Measurements from ENCODE around the gene GFAP.

- TF ChIP-seq AR (CRISPR knock-in tag; IDR thresholded peaks at IDR 0.05), result no peak
- no peak for TF ChIP-seq CTCF (IDR thresholded peaks at IDR 0.05)
- TF ChIP-seq, protein P1, sequence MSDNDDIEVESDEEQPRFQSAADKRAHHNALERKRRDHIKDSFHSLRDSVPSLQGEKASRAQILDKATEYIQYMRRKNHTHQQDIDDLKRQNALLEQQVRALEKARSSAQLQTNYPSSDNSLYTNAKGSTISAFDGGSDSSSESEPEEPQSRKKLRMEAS (CRISPR knock-in tag; IDR thresholded peaks at IDR 0.05), result no peak
- TF ChIP-seq, protein P2, sequence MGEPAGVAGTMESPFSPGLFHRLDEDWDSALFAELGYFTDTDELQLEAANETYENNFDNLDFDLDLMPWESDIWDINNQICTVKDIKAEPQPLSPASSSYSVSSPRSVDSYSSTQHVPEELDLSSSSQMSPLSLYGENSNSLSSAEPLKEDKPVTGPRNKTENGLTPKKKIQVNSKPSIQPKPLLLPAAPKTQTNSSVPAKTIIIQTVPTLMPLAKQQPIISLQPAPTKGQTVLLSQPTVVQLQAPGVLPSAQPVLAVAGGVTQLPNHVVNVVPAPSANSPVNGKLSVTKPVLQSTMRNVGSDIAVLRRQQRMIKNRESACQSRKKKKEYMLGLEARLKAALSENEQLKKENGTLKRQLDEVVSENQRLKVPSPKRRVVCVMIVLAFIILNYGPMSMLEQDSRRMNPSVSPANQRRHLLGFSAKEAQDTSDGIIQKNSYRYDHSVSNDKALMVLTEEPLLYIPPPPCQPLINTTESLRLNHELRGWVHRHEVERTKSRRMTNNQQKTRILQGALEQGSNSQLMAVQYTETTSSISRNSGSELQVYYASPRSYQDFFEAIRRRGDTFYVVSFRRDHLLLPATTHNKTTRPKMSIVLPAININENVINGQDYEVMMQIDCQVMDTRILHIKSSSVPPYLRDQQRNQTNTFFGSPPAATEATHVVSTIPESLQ (CRISPR knock-in tag; IDR thresholded peaks at IDR 0.05), result no peak
- no peak for TF ChIP-seq HMGA2 (CRISPR knock-in tag; IDR thresholded peaks at IDR 0.05)
- TF ChIP-seq, protein P3, sequence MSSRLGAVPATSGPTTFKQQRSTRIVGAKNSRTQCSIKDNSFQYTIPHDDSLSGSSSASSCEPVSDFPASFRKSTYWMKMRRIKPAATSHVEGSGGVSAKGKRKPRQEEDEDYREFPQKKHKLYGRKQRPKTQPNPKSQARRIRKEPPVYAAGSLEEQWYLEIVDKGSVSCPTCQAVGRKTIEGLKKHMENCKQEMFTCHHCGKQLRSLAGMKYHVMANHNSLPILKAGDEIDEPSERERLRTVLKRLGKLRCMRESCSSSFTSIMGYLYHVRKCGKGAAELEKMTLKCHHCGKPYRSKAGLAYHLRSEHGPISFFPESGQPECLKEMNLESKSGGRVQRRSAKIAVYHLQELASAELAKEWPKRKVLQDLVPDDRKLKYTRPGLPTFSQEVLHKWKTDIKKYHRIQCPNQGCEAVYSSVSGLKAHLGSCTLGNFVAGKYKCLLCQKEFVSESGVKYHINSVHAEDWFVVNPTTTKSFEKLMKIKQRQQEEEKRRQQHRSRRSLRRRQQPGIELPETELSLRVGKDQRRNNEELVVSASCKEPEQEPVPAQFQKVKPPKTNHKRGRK (CRISPR knock-in tag; IDR thresholded peaks at IDR 0.05; ENCODE audit: borderline replicate concordance), result no peak
- no peak for TF ChIP-seq NFYB (CRISPR knock-in tag; conservative IDR thresholded peaks at IDR 0.05; ENCODE audit: low read depth)
- TF ChIP-seq, protein P4, sequence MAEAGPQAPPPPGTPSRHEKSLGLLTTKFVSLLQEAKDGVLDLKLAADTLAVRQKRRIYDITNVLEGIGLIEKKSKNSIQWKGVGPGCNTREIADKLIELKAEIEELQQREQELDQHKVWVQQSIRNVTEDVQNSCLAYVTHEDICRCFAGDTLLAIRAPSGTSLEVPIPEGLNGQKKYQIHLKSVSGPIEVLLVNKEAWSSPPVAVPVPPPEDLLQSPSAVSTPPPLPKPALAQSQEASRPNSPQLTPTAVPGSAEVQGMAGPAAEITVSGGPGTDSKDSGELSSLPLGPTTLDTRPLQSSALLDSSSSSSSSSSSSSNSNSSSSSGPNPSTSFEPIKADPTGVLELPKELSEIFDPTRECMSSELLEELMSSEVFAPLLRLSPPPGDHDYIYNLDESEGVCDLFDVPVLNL (CRISPR knock-in tag; IDR thresholded peaks at IDR 0.05; ENCODE audit: borderline replicate concordance, low read depth), result no peak
These were observed 27.0 kb downstream of the GFAP start for GRCh38 chr17:44887971-44888954.
